Mucosa of rectum (tissue), 2 donors: ENCODE results near the gene NAV3.

ENCODE experiments used
- H3K27ac ChIP-seq, 2 donors: one replicate each; pipeline ENCODE4 v1.7.0; 2013; ENCODE audit warnings: inconsistent platforms in 2 of 2, low read depth in 2 of 2, low read length in 2 of 2
- H3K27me3 ChIP-seq, 2 donors: one replicate each; pipeline ENCODE4 v1.7.0; 2013; ENCODE audit warnings: low read length in 2 of 2; ENCODE audit not compliant: control insufficient read depth in 2 of 2, insufficient read depth in 2 of 2
- H3K36me3 ChIP-seq, 2 donors: one replicate each; pipeline ENCODE4 v1.7.0; 2013; ENCODE audit warnings: low read length in 2 of 2; ENCODE audit not compliant: control insufficient read depth in 2 of 2, insufficient read depth in 2 of 2
- H3K4me1 ChIP-seq, 2 donors: one replicate each; pipeline ENCODE4 v1.7.0; 2013; ENCODE audit warnings: low read length in 2 of 2, mild to moderate bottlenecking in 1 of 2; ENCODE audit not compliant: control insufficient read depth in 2 of 2, insufficient read depth in 2 of 2
- H3K4me3 ChIP-seq, 2 donors: one replicate each; pipeline ENCODE4 v1.7.0; 2013; ENCODE audit warnings: low read length in 2 of 2
- H3K9ac ChIP-seq, 2 donors: one replicate each; pipeline ENCODE4 v1.7.0; 2013; ENCODE audit warnings: low read length in 2 of 2, low read depth in 1 of 2, mild to moderate bottlenecking in 1 of 2
- H3K9me3 ChIP-seq, 2 donors: one replicate each; pipeline ENCODE4 v1.7.0; 2013; ENCODE audit warnings: low read length in 2 of 2; ENCODE audit not compliant: control insufficient read depth in 2 of 2
- donor health status: healthy.
- donor health status: Normal muscosa, but diverticular disease.

Gene NAV3

DNA sequence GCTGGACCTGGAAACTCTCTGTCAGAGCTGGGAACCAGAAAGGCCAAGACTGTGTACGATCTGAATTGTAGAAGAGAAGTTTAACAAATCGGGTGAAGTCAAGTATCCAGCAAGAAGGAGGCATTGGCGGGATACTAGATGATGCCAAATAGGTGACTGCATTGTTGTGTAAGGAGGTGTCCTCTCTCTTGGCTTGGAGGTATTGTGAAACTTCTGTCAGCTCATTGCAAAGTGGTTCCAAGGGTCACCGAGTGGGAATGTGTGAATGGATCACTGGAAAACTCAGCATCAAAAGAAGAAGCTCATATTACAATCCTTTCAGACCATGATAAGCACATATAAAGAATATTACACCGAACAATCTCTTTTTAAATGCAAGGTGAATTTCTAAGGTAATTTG is 11.7 kb downstream of the NAV3 start:
- H3K9ac ChIP-seq, result no peak overlapping the region
- no peak overlapping the region for H3K27ac ChIP-seq
- no peaks in the 10 kb centered on the region for H3K27me3 ChIP-seq

DNA sequence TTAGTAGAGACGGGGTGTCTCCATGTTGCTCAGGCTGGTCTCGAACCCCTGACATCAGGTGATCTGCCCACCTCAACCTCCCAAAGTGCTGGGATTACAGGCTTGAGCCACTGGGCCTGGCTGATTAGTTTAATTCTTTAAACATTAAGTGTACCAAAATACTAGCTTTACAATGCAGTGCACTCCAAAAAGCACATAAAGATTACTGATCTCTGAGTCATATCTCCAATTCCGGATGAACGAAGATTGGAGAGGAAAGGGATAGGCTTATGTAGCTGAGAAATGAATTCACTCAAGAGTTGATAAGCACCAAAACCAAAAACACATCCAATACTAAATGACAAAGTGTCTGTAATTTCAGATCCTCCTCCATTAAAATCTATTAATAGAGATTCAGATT is 15.1 kb downstream of the NAV3 start:
- H3K27ac ChIP-seq, result no peak overlapping the region
- H3K36me3 ChIP-seq, result no peaks in the 10 kb centered on the region
- no peaks in the 10 kb centered on the region for H3K27me3 ChIP-seq
- H3K9me3 ChIP-seq, result no peaks in the 10 kb centered on the region
- H3K9ac ChIP-seq, result no peak overlapping the region
- H3K4me1 ChIP-seq, result peaks cover 0 to 2% of the 10 kb centered on the region in 2 donors
- no peak overlapping the region for H3K4me3 ChIP-seq

More for the DNA sequence above, 11.7 kb downstream of the NAV3 start:
- Histone ChIP-seq H3K4me1 (peaks cover 0 to 2% of the 10 kb centered on the region in 2 donors), H3K4me3 (no peak overlapping the region), H3K9me3 (no peaks in the 10 kb centered on the region), H3K36me3 (no peaks in the 10 kb centered on the region)

DNA sequence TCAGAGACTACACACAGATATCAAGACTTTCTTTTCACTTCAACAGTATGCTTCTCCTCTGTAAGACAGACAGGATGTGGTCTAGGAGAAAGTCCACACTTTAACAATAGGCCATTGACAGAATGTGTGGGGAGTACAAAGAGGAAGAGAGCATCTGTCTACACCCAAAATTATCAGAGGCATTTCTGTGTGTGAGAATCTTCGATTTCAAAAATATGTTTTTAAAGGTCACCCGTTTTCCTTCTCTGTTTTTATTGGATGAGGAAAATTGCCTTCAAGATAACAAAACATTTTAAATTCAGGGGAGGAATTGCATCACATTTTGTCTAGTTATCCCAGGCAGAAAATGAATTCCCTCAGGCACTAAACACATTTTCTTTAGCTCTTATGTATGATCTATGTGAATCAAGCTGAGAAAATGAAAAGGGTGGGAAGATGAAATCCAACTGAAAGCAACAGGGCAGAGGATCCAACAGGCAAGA is 16.4 kb downstream of the NAV3 start:
- no peaks in the 10 kb centered on the region for H3K27me3 ChIP-seq
- no peaks in the 10 kb centered on the region for H3K36me3 ChIP-seq
- H3K27ac ChIP-seq, result no peak overlapping the region
- no peak overlapping the region for H3K4me3 ChIP-seq
- peaks cover 0 to 2% of the 10 kb centered on the region in 2 donors for H3K4me1 ChIP-seq
- H3K9me3 ChIP-seq, result no peaks in the 10 kb centered on the region
- H3K9ac ChIP-seq, result no peak overlapping the region

DNA sequence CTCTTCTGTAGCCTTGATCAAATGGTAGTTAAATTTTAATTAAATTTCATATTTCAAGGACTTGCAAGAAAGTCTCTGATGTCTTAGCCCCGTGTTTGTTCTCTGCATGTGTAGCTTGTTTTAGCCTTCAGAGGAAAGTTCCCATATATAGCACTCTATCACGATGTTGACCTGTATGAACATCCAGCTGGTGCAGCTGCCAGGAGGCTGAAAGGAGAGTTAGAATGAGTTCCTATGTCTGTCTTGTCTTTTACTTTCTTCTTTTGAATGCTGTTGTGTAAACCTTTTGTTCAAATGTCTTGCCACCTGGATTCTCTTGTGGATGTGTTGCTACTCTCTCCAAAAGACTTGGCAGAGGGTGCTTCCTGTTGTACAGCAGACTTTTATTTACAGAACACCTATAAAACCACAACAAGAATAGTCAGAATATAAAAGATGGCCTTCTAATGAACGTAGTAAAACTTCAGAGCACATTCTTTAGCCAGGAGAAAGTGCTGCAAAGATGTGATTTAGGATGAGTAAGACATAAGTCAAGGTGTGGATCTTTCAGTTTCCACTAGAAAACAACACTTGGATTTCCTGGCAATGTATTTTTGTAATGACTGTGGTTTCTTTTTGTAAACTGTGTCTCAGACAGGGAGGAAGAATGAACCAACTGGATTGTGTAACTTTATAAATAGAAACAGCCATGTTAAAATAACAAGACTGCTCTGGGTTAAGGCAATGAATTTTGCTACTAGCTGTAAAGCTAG is 17.2 kb downstream of the NAV3 start:
- Histone ChIP-seq H3K9ac (no peak overlapping the region), H3K4me3 (no peak overlapping the region), H3K27ac (no peak overlapping the region), H3K4me1 (peaks cover 0 to 2% of the 10 kb centered on the region in 2 donors), H3K36me3 (no peaks in the 10 kb centered on the region), H3K27me3 (no peaks in the 10 kb centered on the region), H3K9me3 (no peaks in the 10 kb centered on the region)

DNA sequence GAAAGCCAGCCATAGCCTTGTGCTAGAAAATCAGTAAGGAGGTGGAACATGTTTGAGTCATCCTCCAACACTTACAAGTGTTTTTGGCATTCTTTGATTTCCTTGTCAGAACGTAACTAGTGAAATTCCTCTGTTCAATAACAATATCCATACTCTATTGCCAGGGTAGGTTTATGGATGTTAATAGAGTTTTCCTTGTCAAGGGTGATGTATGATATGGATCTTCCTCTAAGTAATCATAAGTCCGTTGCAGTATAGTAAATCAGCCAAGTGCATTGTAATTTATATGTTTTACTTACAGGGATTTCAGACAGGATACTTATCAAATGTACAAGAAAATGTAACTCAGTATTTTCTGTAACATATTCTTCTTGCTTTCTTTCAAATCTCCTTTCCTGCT is 19.4 kb downstream of the NAV3 start:
- Histone ChIP-seq H3K4me3 (no peak overlapping the region), H3K9me3 (no peaks in the 10 kb centered on the region), H3K36me3 (no peaks in the 10 kb centered on the region), H3K4me1 (peaks cover 0 to 2% of the 10 kb centered on the region in 2 donors), H3K27me3 (no peaks in the 10 kb centered on the region), H3K27ac (no peak overlapping the region), H3K9ac (no peak overlapping the region)

DNA sequence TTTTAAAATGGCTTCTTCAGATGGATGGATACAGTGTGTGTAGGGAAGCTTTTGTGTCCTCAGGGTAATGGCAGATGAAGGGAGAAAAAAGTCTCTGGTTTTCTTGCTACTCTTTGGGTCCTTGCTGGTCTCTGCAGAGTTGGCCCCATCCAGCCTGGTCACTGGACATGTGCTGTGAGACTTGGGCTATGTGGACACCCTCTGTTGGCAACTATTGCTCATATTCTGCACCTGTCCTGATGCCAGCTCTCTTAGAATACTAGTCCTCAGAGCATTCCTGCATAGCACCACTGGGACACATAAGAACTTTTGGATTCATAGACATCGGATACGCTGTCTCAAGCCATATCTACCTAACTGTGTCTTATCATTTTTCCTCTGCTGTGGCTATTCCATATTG is 20.0 kb downstream of the NAV3 start:
- Histone ChIP-seq H3K4me3 (no peak overlapping the region), H3K9ac (no peak overlapping the region), H3K9me3 (no peaks in the 10 kb centered on the region), H3K36me3 (no peaks in the 10 kb centered on the region), H3K4me1 (peaks cover 0 to 2% of the 10 kb centered on the region in 2 donors), H3K27ac (no peak overlapping the region), H3K27me3 (no peaks in the 10 kb centered on the region)

DNA sequence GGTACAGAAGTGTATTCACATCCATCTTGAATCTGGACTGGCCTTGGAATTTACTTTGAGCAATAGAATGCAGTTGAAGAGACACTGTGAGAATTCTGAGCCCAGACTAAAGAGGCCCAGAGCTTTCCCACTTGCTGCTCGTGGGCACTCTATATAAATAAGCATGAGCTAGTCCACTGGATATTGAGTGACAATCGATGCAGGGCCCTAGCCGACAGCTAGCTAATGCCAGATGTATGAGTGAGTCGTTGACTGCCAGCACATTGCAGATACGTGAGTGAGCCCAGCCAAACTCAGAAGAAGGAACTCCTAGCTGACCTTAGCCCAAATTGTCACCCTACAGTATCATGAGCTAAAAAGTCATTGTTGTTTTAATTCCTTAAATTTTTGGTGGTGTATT is 24.9 kb downstream of the NAV3 start:
- no peak overlapping the region for H3K27ac ChIP-seq
- no peaks in the 10 kb centered on the region for H3K36me3 ChIP-seq
- H3K9ac ChIP-seq, result no peak overlapping the region
- H3K4me1 ChIP-seq, result no peaks in the 10 kb centered on the region
- no peaks in the 10 kb centered on the region for H3K9me3 ChIP-seq
- H3K4me3 ChIP-seq, result no peak overlapping the region
- no peaks in the 10 kb centered on the region for H3K27me3 ChIP-seq

DNA sequence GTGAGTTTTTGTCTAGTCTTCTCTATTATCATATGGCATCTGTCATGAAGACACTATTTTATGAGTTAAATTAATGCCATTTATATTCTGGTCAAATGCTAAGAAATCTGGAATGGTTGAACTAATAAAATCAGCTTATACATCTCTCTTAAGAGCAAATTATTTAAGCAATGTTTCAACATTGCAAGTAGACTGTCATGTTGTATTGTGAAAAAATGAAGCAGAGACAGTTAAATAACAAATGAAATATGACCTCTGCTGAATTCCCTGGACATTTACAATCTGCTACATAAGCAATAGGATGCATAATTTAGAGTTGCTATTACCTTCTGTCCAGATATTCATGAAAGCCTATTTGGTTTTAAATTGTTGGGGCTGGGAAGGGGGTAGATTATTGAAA is 30.6 kb downstream of the NAV3 start:
- H3K27me3 ChIP-seq, result no peaks in the 10 kb centered on the region
- H3K4me1 ChIP-seq, result no peaks in the 10 kb centered on the region
- no peak overlapping the region for H3K4me3 ChIP-seq
- H3K9ac ChIP-seq, result no peak overlapping the region
- H3K36me3 ChIP-seq, result no peaks in the 10 kb centered on the region
- no peak overlapping the region for H3K27ac ChIP-seq
- H3K9me3 ChIP-seq, result no peaks in the 10 kb centered on the region

DNA sequence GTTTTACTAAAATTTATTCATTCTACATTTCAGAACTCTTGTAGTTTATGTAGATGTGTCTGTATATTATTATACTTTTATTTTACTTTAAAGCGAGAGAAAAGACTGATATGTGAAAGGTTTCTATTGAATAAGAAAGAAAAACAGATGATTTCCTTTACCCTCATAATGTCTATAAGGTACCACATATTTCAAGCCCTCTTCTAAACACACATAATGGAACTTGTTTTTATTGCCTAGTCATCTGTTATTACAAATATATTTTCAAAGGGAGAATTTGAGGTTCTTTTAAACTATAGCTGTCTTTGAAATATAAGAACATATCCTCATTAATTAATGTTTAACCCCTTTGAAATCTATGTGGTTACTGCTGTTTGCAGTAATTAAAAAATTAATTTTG is 34.5 kb downstream of the NAV3 start:
- Histone ChIP-seq H3K36me3 (no peaks in the 10 kb centered on the region), H3K9me3 (no peaks in the 10 kb centered on the region), H3K4me3 (no peak overlapping the region), H3K27ac (no peak overlapping the region), H3K27me3 (no peaks in the 10 kb centered on the region), H3K4me1 (no peaks in the 10 kb centered on the region), H3K9ac (no peak overlapping the region)

DNA sequence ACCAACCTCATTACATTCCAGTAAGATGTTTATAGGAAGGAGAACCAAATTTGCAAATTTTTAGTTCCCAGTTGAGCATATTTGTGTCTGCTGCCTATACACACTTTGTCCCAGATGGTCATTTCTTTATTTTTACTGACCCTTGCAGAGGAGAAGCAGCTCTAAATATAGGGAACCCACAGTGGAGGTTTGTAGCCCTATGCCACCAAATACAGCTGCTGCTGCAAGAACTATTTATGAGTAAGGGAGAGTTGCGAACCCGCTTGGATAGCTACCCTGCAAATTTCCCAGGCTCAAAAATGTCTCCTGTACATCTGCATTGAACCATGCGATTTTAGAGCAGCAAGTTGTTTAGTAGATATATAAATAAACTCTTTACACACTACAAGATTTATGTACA is 48.2 kb downstream of the NAV3 start:
- no peaks in the 10 kb centered on the region for H3K27me3 ChIP-seq
- H3K36me3 ChIP-seq, result no peaks in the 10 kb centered on the region
- H3K9me3 ChIP-seq, result no peaks in the 10 kb centered on the region
- H3K27ac ChIP-seq, result no peak overlapping the region
- no peaks in the 10 kb centered on the region for H3K4me1 ChIP-seq
- H3K4me3 ChIP-seq, result no peak overlapping the region
- no peak overlapping the region for H3K9ac ChIP-seq
